GM18508 (cell line): ENCODE data around the gene BMI1.
A peak's percentile ranks its signal among the peaks of the same experiment; 100 is the strongest.

Experiments
- ATAC-seq: cut with Tn5 transposase; IDR thresholded peaks from one replicate; pipeline ENCODE4 v1.9.1; 2021; ENCODE audit warnings: moderate number of reproducible peaks; ENCODE audit not compliant: insufficient read depth, unreplicated experiment

The BMI1 gene

DNA sequence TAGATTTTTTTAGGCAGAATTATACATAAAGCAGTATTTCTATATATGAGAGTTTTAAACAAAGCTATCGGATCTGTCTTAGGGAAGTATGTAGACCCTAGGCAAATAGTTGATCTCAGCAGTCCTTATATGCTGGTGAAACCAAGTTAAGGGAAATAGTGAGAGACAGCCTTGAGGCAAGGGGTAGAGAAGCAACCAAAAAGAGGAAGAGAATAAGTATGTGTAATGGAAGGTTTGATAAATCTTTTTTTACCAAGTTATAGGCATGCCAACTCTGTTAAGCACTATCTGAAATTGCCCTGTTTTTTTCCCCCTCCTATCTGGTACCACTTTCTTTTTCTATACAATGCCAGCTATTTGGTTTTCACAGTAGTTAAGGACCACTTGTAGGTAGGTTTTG, 44.3 kb downstream of the BMI1 start:
- no peak for ATAC-seq

DNA sequence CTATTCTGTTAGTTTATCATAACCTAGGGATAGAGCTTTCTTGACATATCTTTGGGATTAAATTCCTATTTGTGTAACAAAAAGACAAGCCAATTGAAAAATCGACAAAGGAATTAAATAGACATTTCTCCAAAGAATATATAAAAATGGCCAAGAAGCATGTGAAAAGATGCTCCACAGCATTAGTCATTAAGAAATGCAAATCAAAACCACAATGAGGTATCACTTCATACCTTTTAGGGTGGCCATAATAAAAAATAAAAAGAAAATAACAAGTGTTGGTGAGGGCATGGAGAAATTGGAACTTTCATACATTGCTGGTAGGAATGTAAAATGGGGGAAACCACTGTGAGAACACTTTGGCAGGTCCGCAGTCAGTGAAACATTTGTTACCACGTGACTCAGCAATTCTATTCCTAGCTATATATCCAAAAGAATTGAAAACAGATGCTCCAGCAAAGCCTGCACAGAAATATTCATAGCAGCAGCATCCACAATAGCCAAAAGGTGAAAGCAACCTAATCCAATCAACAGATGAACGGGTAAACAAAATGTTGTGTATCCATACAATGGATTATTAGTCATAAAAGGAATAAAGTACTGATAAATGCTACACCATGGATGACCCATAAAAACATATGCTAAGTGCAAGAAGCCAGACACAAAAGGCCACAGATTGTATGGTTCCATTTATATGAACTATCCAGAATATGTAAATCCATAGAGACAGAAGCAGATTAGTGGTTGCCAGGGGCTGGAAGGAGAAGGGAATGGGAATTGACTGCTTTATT, 44.9 kb downstream of the BMI1 start:
- ATAC-seq: no peak

DNA sequence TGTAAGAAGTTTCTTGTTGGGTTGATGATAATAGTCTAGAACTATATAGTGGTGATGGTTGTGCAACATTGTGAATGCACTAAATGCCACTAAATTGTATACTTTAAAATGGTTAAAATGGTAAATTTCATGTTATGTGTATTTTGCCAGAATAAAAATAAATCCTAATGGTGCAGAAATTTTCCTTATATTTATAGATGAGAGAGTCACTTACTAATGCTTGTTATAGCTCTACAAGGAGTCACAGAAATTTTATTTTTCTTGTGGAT, 45.5 kb downstream of the BMI1 start:
- ATAC-seq: no peak

DNA sequence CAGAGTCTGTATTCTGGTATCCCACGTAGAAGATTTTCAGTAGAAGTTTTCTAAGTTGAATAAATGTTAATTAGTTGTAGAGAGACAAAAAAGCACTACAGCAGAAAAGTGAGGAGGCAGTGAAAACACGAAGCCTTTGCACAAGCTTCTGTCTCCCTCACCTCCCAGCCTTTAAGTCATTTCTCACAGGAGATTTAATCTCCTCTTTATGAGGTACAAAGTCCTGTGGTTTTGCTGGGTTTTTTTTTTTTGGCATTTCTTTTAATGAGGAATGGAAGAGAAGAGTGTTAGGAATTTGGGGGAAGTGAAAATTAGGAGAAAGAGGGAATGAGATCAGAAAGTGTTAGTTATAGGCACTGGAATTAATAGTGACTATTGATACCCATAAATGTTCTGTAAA, 45.9 kb downstream of the BMI1 start:
- no peak for ATAC-seq

DNA sequence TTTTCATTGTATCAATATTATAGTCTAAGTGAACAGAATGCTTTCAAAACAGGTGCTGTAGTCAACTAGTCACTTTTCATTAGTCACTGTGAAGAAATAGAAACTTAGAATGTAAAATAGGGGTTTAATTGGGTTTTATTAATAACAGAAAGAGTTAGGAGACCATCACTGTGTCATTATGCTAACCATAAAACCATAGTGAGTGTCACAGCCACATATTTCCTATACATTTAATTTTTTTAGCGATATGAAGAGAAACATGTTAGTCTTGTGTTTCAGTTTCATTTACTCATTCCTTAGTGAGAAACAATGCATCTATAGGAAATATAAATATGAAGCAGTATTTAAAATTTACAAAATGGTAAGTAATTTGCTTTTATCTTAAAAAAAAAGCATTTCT, 46.6 kb downstream of the BMI1 start:
- ATAC-seq: no peak

DNA sequence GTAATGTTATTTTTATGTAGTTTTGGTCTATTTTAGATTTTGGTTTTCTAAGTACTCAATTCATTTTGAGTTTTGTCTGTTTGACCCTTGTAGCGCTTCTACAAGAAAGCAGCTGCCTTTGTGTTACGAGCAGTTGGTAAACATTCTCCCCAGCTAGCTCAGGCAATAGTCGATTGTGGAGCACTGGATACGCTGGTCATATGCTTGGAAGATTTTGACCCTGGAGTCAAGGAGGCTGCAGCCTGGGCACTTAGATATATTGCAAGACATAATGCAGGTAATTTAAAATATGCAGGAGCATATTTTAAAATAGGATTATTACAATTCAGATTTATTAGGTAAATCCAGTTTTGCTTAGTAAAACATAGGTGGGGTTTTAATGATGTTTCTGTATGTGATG, 47.5 kb downstream of the BMI1 start:
- no peak for ATAC-seq

DNA sequence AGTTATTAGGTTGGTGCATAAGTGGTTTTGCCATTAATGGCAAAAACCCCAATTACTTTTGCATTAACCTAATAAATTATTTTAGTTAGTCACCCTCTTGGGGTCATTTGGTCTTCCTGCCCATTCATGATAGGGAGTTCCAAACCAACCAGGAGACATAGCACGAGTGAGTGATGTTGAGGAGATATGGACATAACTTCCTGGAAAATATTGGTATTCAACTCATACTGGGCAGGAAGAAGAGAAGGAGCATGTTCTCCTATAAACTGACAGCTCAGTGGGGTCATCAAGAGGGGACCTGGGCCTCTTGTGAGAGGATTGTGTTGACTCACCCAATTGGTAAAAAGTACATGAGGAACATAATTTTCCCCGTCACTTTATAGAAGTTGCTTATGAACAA, 48.1 kb downstream of the BMI1 start:
- no peak for ATAC-seq

DNA sequence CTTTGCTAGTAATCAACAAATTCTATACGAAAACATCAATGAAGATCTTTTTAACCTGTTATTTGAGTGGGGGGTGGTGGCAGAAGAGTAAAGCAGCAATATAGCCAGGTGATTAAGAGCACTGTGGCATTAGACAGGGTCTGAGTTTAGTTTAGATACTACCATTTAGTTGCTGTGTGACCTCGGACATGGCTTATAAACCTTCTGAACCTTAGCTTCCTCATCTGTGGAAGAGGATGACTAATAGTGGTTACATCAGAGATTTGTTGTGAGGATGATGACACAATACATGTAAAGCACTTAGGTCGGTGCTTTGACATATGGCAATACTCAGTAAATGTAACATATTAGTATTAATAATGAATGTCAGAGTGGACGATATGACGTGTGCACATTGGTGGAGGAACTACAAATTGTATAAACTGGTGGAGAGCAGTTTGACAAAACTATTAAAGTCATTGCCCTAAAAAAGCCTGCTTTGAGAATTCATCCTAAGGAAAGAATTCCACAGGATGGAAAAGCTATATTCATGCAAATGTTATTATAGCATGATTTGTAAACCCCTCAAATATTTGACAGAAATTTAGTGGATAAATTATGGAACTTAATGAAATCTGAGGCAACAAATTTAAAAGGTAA, 48.7 kb downstream of the BMI1 start:
- peak; percentile 48 for ATAC-seq

DNA sequence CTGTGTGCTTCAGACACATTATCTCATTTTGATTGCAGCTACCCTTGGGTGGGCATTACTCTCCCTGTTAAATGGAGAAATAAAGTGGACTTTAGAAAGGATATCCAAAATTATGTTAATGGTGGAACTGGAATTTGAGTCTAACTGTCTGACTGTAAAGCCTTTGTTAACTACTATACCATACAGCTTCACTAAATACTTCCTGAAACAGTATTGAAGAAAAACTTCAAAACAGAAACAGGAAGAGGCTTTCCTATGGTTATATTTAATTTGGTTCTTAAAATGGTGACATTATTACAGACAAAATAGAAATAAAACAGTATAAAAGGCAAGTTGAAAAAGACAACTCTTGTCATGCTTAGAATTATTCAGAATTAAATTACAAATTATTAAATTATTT, 49.4 kb downstream of the BMI1 start:
- ATAC-seq: no peak

DNA sequence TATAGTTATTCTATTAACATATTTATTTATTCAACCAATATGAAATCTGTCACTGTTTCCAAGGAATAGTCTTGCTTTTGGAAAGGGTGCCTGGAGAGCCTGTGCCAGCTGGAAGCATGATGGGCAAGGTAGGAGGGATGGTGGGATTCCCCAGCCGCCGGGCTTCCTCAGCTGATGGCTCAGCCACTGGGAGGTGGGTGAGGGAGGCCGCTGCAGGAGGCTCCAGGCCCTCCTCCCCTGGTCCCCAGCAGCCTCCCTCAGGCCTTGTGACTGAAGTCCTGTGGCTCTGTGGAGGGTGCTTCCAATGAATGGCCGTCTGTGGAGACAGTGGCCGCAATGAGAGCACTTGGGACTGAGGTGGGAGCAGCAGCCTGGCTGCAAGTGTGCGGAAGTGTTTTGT, 51.4 kb downstream of the BMI1 start:
- ATAC-seq: no peak

DNA sequence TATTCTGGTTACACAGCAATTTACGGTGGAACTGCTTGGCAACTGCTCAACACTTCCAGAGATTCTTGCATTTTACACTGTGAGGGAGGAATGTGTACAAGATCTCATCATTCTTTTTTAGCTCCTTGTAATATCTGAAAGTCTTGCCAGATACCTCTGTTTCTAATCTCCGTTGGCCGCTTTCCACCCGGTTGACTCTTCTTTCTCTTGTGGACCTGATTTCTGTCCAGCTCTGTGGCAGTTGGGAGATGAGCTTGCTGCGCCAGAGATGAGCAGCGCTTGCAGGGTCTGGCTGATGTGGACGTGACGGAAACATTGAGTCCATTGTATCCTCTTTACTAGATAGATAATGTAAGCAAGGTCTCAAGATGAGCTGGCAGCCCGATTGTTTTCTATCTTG, 52.0 kb downstream of the BMI1 start:
- ATAC-seq: no peak

DNA sequence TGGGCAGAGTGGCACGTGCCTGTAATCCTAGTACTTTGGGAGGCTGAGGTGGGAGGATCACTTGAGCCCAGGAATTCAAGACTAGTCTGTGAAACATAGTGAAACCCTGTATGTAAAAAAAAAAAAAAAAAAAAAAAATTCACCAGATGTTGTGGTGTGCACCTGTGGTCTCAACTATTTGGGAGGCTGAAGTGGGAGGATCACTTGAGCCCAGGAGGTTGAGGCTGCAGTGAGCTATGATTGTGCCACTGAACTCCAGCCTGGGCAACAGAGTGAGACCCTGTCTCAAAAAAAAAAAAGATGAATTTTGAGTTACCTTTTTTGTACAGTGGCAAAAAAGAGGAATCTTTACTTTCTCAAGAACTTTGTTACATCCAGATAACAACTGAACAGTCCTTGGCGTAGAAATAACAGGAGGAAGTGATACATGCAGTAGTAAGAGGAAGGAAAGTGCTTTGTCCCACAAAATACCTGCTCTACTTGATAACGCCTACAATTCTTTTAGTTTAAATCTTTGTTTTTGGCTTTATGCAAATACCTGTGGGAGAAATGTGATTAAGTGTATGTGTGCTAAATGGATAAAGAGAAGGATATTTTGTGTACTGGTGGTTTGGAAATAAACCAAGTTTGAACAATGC, 53.7 kb downstream of the BMI1 start:
- ATAC-seq: no peak

DNA sequence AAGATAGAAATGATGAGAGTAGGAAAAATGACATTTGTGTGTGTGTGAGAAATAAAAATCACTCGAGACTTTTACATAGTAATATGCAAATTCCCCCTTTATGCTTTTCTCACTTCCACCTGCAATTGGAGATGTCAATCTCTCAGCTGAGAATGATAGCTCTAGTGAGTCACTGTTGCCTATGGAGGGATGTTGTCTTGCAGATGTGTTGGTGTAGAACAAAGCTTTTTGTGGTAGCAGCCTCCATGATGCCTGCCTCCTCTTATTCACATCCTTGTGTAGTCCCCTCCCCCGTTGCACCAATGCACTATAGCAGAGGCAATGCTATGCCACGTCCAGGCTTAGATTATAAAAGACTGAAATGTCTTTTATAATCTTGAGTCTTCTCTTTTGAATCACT, 58.2 kb downstream of the BMI1 start:
- no peak for ATAC-seq
